NCI-H446 treated with DMSO at 0.1 percent for 48 hours (cell line): ENCODE results near the gene ENDOD1.
"Not testable (repeated sequence)": the region's sequence is repeated elsewhere in the genome, so short reads cannot be mapped to it uniquely, and the experiment has no call there.

ENCODE experiments used
- DNase-seq: peaks from one replicate; lab custom pipeline; 2025; lab: John Stamatoyannopoulos, UW

Gene ENDOD1

DNA sequence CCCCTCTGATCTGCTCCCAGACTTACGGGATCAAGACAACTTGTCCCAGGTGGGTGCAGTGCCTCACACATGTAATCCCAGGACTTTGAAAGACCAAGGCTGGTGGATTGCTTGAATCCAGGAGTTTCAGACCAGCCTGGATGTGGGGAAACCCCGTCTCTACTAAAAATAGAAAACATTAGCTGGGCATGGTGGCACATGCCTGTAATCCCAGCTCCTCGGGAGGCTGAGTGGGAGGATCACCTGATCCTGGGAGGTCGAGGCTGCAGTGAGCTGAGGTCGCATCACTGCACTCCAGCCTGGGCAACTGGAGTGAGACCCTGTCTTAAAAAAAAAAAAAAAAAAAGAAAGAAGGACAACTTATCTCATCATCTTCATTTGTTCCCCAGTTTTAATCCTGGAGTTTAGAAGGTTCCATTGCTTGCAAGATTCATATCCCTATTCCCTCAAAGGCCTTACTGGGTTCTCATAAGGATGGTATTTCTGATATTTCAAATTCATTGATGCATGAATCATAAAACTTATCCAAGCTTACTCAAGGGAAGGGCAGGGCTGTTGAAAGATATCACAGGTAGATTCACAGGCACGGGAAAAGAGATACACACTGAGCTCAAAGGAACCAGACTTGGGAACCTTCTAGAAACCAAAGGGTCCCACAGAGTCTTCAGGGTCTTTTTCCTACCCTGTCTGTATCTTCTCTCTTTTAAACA, 14.6 kb downstream of the ENDOD1 start:
- no peak for DNase-seq

DNA sequence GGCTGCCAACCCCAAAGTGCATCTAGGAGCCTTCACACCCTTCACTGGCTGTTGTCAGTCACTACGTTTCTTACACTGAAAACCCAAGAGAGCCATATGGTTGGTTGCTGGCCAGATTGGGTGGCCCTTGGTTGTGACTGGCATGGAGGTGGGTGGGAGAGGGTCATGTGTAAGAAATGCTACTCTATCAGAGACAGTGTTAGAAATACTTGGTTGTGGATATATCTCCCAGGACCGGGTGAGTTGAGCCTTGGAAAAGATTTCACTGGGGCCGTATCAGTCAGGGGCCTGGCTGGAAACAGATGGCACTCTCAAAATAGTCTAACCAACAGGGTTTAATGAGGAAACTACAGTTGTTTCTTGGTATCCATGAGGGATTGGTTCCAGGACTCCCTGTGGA, 15.2 kb downstream of the ENDOD1 start:
- peak; percentile 77 for DNase-seq

DNA sequence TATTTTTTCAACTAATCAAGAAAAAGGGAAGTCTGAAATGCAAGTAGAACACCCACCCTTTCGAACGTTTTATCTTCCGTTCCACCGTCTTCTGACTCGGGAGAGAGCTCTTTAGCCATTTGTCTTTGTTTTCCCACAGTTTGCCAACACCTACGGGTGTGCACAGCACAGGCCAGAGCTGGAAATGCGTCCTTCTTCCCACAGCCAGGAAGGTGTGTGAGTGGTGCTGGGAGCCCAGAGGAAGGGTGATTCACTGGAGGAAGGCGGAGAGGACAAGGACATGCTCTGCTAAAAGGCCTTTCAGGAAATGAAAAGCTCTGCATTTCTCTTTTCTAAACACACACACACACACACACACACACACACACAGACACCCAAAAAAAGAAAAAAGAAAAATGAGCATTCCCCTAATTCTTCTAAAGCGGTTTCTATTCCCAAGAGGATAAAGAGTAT, 18.5 kb downstream of the ENDOD1 start:
- no peak for DNase-seq

DNA sequence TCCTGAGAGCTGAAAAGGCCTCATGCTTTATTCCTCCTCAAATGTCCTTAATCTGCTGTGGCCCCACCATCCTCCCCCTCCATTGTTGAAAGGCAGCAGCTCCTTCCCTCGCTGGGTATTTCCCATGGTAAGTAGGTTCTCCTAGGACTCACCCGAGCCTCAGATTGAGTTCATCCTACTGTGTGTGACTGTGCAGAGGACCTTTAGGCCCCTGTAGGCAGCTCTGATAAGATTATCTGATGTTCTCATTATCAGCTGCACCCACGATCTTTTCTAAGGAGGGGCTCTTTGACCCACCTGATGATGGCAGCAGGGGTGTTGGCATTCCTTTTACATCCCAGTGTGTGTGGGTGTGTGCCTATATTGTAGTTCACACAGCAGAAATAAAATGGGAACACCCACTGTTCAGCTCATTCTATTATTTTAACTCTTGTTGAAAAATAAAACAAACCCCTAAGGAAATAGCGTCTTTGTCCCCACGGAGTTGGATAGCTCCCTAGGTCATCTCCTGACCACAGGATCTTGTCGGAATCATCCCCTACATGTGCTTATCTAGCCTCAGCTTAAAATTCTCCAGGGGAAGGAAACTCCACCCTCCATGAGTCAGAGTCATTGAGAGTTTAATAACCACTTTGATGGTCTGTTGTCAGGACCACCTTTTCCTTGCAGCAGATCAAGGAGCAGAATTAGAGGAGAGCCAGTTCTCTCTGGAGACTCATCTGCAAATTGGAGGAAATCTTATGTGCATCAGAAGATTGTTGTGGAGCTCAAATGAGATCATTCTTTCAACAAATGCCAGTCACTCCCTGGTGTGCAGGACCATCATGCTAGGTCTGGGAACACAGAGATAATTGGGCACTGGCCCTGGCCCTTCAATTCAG, 19.3 kb downstream of the ENDOD1 start:
- DNase-seq: no peak

DNA sequence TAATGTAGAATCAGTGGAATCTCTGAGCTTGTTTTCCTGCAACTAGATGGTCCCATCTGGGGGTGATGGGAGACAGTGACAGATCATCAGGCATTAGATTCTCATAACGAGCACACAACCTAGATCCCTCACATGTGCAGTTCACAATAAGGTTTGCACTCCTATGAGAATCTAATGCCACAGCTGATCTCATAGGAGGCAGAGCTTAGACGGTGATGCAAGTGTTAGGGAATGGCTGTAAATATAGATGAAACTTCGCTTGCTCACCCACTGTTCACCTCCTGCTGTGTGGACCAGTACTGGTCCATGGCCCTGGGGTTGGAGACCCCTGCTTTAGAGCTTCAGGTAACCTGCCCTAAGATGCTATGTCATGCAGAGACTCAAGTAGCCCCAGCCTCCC, 21.8 kb downstream of the ENDOD1 start:
- DNase-seq: not testable (repeated sequence)

DNA sequence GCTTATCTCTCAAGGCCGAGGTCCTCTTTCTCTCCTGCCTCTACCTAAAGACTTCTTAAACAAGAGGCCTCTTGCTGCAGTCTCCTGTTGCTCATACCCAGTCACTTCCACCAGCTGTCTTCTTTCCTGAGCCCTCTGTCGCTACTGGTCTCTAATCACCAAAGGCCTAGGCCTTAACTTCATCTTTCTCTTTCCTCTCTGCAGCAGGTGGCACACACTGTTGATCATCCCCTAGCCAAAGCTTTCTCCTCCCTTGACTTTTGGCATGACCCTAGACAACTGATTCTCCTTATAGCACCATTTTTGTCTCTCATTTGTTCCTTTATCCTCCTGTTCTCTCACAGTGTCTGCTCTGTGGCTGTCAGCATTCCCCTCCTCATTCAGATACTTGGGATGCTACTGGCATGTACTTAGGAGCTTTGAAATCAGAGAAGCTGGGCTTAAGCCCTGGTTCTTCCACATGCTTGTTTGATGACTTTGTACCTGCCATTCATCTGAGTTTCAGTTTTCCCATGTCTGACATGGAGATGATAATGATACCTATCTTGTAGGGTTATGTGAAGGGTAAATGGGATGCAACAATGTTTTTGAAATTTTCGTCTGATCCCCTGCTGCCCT, 22.4 kb downstream of the ENDOD1 start:
- no peak for DNase-seq

DNA sequence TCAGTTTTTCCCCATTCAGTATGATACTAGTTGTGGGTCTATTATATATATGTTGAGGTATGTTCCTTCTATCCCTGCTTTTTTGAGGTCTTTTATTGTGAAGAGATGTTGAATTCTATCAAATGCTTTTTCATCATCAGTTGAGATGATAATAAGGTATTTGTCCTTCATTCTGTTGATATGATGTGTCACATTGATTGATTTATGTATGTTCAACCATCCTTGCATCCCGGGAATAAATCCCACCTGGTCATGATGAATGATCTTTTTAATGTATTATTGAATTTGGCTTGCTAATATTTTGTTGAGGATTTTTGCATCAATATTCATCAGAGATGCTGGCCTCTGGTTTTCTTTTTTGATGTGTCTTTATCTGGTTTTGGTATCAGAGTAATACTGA, 26.0 kb downstream of the ENDOD1 start:
- no peak for DNase-seq

DNA sequence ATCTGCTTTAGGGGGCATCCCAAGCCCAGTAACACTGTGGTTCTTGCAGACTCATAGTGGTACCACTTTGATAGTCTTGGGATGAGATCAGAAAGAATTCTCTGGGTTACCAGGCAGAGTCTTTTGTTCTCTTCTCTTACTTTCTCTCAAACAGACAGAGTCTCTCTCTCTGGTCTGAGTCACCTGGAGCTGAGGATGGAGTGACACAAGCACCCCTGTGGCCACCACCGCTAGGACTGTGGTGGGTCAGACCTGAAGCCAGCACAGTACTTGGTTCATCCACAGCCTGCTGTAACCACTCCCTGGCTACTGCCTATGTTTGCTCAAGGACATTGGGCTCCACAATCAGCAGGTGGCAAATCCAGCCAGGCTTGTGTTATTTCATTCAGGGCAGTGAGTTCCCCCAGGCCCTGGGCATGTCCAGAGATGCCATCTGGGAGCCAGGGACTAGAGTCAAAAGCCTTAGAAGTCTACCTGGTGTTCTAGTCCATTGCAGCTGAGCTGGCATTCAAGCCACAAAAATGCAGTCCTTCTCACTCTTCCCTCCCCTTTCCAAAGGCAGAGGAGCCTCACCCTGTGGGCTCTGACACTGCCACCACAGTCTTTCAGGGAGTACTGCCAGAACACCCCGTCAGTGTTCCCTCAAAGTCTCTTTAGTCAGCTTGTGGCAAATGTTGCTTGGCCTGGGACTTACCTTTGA, 29.9 kb downstream of the ENDOD1 start:
- DNase-seq: no peak

DNA sequence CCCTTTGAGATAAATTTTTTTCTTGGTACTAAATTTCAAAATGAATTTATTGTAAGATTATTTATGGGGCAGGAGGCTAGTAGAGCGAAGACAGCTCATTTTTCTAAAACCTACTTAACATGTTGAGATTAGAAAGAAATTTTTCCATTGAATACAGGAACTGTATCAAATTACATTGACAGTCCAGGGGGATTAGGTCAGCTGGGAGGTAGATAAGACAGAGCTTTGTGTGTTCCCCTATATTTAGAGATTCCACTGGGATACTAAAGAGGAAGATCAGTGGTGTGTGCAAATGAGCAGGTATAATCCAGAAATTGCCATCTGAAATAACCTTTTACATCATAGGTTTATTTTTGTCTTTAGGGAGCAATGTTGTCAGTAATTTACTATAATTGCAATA, 32.1 kb downstream of the ENDOD1 start:
- no peak for DNase-seq

DNA sequence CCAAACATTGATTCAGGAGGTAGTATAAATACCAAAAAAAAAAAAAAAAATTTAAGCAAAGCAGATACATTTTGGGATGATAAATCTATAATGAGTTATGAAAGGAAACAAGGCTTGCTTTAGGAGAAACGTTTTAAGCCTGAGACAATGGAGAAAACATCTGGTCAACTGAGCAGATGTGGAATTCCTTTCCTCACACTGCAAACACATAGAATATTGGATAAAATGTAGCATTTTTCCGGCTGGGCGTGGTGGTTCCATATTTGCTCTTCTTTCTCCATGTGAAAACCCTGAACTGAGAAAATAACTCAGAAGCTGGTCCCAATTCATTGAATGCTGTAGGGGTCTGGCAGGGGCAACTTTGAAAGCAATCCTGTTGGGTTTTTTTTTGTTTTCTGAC, 33.9 kb downstream of the ENDOD1 start:
- no peak for DNase-seq

DNA sequence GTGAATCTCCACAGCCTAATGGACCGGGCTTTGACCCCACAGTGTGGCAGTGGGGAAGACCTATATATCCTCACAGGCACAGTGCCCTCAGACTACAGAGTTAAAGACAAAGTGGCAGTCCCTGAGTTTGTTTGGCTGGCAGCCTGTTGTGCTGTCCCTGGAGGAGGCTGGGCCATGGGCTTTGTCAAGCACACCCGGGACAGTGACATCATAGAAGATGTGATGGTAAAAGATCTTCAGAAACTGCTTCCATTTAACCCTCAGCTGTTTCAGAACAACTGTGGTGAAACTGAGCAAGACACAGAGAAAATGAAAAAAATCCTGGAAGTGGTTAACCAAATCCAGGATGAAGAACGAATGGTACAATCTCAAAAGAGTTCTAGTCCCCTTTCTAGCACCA, 39.0 kb downstream of the ENDOD1 start:
- DNase-seq: no peak

DNA sequence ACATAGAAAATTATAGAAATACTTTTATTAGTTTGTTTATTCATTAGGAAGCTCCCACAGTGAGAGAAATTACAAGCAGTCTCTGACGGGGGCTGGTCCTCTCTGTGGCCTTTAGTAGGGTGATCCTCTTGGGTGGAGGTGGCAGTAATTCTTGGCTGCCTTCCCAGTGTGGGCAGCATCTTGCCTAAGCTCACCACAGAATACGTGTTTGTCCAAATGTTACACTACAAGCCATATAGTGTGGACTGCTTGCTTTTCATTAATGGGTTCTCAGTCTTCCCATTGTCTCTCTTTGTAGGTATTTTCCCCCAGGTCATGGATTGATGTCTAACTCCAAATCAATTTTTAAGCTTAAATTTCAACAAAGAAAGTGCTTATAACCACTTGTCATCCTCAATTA, 43.3 kb downstream of the ENDOD1 start:
- DNase-seq: no peak

DNA sequence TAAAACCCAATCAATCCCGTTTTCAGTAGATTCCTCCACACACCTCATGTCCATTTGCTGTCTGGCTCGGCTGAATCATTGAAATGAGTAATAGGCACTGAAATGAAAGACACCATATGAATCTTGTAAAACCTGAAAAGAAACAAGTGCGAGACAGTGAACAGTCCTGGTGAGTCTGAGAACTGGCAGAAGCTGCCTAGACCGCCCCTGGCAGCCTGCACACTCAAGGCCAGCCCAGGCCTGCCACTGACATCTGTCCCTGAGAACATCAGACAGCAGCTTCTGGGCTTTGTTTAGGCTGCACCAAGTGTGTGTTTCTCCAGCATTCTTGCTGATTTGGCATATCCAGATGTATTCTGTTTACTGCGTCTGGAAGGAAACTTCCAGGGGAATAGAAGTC, 44.8 kb downstream of the ENDOD1 start:
- DNase-seq: peak; percentile 92

DNA sequence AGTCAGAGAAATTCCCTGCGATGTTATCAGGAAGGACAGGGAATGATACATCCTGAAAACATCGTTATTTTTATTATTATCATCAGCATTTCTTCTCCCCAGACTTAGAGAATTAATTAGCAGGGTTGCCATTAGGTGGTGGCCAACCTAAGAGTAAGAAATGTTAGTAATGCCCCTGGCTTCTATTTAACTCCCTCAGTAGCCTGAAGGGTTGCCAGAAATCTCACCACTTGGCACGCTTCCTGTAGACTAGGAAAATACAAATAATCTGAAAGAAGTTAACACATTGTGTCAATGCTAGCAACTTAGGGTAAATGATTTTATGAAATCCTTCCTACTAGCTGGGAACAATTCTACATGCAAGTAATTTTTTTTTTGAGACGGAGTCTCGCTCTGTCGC, 45.5 kb downstream of the ENDOD1 start:
- DNase-seq: peak; percentile 76

DNA sequence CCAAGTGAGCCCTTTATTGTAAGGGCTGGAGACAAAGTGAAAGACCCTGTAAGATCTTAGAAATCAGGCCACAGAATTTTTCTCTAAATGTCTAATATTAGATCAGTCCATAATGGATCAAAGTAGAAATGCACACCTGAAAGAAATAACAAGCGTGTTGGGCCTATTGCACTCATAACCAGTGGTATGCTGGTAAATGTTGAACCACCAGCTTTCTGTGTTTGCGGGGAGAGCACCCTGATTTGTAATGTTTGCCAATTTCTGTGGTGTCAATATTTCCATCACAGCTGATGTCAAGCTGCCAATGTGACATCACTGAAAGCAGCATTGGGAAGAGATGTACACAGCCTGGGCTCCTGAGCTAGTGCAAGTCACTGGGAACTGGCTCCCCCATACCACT, 46.2 kb downstream of the ENDOD1 start:
- DNase-seq: no peak

DNA sequence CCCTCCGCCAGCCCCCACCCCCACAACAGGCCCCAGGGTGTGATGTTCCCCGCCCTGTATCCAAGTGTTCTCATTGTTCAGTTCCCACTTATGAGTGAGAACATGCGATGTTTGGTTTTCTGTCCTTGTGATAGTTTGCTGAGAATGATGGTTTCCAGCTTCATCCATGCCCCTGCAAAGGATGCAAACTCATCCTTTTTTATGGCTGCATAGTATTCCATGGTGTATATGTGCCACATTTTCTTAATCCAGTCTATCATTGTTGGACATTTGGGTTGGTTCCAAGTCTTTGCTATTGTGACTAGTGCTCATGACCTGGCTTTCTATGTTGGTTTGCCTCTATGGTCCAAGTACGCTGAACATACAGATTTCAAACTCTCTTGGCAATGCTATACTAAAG, 47.1 kb downstream of the ENDOD1 start:
- DNase-seq: not testable (repeated sequence)

DNA sequence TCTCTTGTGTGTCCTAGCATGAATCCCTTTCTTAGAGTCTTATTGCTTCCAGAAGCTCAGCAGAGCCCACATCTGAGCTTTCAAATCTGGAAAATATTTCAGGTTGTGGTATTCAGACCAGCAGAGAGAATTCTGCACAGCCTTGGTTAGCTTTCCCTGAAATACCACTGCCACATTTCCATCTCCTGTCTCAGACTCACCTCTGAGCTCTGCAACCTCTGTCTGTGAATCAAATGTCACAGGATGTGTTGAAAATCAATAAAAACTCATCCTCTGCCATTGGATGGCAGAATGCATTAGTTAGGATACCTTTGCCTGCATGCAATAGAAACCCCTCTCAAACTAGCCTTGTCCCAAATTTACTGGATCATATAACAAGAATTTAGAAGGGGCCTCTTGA, 47.7 kb downstream of the ENDOD1 start:
- DNase-seq: no peak

DNA sequence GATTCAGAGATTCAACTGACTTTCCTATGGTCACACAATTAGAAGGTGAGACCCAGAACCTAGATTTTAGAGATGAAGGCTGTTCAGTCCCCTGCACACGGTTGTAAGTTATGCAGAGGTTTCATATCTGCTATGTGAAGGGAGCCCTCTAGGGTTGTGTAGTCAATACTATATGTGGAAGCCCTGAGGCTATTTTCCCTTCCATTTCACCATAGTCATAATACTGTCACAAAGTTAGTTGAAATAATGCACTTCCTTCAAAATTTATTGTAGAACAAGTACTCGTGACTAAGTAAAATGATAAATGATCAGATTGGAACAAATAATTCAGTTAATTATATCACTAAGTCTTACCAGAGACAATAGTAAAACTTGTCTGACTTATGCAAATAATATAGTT, 48.8 kb downstream of the ENDOD1 start:
- DNase-seq: peak; percentile 24

DNA sequence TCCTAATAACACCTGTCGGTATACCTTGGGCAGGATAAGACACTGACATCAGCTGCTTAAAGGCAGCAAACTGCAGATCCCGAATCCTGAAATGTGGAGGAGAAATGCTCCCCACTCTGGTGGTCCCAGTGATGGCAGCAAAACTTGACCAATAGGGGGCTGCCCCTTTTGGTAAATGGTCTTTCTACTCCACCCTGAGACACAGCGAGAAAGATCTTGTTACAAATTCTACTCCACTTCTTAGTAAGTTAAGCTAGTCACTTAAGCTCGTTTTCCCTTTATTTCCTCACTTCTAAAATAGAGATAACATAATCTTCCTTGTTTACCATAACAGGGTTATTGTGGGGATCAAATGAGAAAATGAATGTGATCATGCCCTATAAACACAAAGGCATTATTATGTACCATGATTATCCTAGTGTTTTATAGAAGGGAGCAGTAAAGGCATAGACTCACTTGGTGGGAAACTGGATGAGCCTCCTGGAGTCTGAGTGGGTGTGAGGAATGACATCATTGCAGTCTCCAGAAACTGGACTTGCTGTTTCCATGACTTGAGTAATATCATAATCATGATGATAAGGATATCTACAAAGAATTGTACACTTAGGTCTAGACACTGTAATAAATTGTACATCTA, 50.9 kb downstream of the ENDOD1 start:
- DNase-seq: no peak

DNA sequence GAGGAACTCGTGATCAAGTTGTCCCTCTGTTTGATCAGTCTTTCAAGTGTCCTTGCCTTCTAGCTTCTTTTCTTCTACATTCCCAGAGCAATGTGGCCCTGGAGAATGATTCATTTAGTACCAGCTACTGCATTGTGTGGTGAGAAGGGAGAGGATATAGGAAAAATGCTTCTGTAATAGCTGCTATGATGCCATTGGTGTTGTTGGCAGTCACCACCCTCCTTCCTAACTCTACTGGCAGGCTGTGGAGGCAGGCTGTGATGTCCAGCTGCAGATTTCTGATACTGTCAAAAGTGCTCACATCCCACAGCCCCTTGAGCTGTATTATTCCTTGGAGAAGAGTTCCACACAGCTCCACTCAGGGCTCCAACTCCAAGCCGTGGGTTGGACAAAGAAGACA, 52.8 kb downstream of the ENDOD1 start:
- DNase-seq: no peak

DNA sequence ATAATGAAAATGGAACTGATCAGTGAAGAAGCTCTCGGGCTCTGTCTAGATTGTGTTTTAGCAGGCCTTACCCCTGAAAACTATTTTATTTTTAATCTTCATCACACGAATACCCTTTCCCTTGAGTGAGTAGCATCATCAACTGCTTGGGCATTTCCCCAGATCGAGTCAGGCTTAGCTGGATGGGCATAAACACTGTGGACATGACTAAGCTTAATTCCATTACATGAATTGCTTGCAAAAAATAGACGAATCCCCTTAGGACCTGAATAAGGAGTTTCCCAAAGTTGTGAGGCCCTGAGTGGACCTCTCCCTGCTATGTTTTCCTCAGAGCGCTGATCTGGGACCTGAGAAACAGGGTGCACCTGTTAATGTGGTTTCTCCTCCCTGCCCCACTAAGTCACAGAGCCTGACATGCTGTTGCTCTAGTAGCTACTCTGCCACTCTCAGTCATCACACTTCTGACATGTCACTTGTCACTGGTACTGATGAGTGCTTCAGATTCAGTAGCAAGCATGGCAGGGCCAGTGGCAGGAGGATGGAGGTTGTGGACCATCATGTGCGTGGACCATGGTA, 53.5 kb downstream of the ENDOD1 start:
- no peak for DNase-seq
